Dendritic cell treated with granulocyte-macrophage colony-stimulating factor and Interleukin-4, amounts not matched to agents 40 ng/mL and 50 ng/mL, for 4 days (primary cell): Measurements from ENCODE around the gene FAM163A.
"Not testable (repeated sequence)": the region's sequence is repeated elsewhere in the genome, so short reads cannot be mapped to it uniquely, and the experiment has no call there.

Source experiments
- H3K27ac Mint-ChIP-seq: one replicate; pipeline ENCODE4 v1.8.0; 2022; ENCODE audit warnings: mild to moderate bottlenecking, mixed read lengths
- H3K27me3 Mint-ChIP-seq: one replicate; pipeline ENCODE4 v1.8.0; 2022; ENCODE audit warnings: mild to moderate bottlenecking, mixed read lengths
- H3K36me3 Mint-ChIP-seq: one replicate; pipeline ENCODE4 v1.8.0; 2022; ENCODE audit warnings: low read depth, mixed read lengths
- H3K4me1 Mint-ChIP-seq: one replicate; pipeline ENCODE4 v1.8.0; 2022; ENCODE audit warnings: low read depth, mixed read lengths
- H3K4me3 Mint-ChIP-seq: one replicate; pipeline ENCODE4 v1.8.0; 2022; ENCODE audit warnings: mild to moderate bottlenecking, moderate library complexity, mixed read lengths
- H3K9me3 Mint-ChIP-seq: one replicate; pipeline ENCODE4 v1.8.0; 2022; ENCODE audit warnings: mixed read lengths
- intact Hi-C: fragments of 100-400 bp; cut with micrococcal nuclease; formaldehyde crosslinking; loops from one replicate; pipeline ENCODE4 v1.15.0; 2022

The FAM163A gene

GRCh38 chr1:179742717-179743678 lies at the start of gene FAM163A:
Gene FAM163A, plus strand, starts transcription at chr1:179743291. Its CDS starts 69,807 bp downstream, at chr1:179813098.
- Mint-ChIP-seq H3K4me1 (peaks cover 13% of the 10 kb centered on the region), H3K27me3 (peaks cover 73% of the 10 kb centered on the region), H3K36me3 (no peaks in the 10 kb centered on the region), H3K27ac (no peak within 1 kb of the TSS), H3K9me3 (no peaks in the 10 kb centered on the region), H3K4me3 (peak within 1 kb of the TSS; percentile 41)
- intact Hi-C loops: no loop called here

GRCh38 chr1:179694530-179694929 lies 48.6 kb upstream of the FAM163A start:
- H3K4me3 Mint-ChIP-seq, H3K9me3 Mint-ChIP-seq, H3K27me3 Mint-ChIP-seq, intact Hi-C loops, H3K4me1 Mint-ChIP-seq, H3K36me3 Mint-ChIP-seq, H3K27ac Mint-ChIP-seq: not testable (repeated sequence)

DNA sequence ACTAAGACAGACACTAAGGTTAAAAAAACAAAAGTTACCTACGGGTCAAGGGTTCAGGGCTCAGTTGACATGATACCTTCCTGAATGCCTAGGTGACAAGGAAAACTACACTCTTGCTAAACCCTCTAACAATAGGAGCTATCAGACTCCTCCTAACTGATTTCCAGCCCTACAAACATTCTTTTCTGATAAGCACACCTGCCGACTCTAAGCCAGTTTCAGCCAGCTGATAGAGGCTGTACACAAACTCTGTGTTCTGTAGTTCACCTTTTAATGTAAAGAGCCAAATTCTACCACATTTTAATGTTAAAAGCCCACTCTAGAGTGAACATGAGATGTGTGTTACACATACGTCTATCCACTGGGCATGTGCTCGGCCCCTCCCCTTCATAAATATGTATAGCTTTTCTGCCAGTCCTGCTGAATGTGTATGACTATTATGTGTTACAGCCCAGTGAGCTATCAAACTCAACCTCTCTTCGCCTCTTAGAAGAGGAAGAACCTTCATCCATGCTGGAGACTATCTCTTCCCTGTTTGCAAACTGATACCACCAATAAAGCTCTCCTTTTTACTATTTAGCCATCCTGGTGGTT lies 40.0 kb upstream of the FAM163A start:
- Mint-ChIP-seq H3K27ac (no peak overlapping the region), H3K4me1 (no peaks in the 10 kb centered on the region), H3K9me3 (no peaks in the 10 kb centered on the region), H3K4me3 (no peak overlapping the region), H3K36me3 (no peaks in the 10 kb centered on the region), H3K27me3 (no peaks in the 10 kb centered on the region)
- intact Hi-C loops: no loop called here

- H3K27ac Mint-ChIP-seq: no peak overlapping the region
- H3K4me3 Mint-ChIP-seq: no peak overlapping the region
- no peaks in the 10 kb centered on the region for H3K4me1 Mint-ChIP-seq
- no peaks in the 10 kb centered on the region for H3K27me3 Mint-ChIP-seq
- H3K36me3 Mint-ChIP-seq: no peaks in the 10 kb centered on the region
- intact Hi-C loops: loop anchor here (1.0 to 5.0 kb wide), 2 partner anchors 104 to 776 kb away; no protein-coding TSS in a partner anchor
- no peaks in the 10 kb centered on the region for H3K9me3 Mint-ChIP-seq
These were observed 36.7 kb upstream of the FAM163A start for GRCh38 chr1:179706339-179706941.

DNA sequence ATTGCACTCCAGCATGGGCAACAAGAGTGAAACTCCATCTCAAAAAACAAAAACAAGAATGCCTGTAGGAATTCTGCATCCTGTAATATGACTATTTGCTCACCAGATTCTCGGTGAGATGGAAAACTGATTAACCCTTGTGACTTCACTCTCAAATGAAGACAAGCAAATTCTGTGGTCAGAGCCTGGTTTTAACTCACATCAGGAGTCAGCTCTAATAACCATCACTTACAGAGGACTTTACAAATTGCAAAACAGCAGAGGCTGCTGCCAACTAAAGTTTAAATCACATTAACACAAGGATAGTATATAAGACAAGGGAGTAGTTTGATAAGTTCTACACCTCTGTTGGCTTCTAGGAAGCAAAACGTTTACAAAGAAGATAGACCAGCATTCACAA lies 35.7 kb upstream of the FAM163A start:
- Mint-ChIP-seq H3K4me3 (no peak overlapping the region), H3K27me3 (no peaks in the 10 kb centered on the region), H3K4me1 (no peaks in the 10 kb centered on the region), H3K36me3 (no peaks in the 10 kb centered on the region), H3K9me3 (no peaks in the 10 kb centered on the region), H3K27ac (no peak overlapping the region)
- intact Hi-C loops: loop anchor here (5.0 kb wide), 1 partner anchor 775 kb away; no protein-coding TSS in a partner anchor

DNA sequence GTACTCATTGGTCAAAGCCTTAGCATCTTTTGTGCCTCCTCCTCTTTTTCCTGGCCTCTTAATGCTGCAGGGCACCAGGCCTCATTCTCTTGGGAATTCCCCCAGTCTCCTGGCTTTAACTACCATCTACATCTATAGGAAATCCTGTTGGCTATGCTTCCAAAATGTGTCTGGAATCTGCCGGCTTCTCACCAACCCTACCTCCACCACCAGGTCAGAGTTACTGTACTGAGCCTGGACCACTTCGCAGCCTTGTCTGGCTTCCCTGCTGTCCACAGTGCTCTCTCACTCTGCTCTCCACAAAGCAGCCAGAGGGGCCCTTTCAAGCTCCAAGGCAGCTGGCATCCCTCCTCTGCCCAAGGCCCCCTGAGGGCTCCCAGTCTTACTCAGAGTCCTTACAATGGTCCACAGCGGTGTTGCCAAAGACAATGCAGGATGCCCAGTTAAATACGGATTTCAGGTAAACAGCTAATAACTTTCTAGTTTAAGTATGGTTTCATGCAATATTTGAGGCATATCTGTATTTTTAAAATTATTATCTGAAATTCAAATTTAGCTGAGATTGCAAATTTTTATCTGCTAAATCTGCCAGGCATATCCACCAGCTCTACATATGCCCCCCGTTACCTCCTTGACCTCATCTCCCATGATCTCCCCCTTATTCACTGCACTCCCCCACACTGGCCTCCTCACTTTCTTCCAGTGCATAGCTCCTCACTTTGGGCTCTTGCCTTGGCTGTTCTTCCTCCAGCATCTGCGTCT lies 34.5 kb upstream of the FAM163A start:
- intact Hi-C loops: loop anchor here (5.0 kb wide), 1 partner anchor 774 kb away; no protein-coding TSS in a partner anchor
- H3K4me3 Mint-ChIP-seq: no peak overlapping the region
- H3K9me3 Mint-ChIP-seq: peaks cover 7% of the 10 kb centered on the region
- no peaks in the 10 kb centered on the region for H3K4me1 Mint-ChIP-seq
- no peaks in the 10 kb centered on the region for H3K27me3 Mint-ChIP-seq
- H3K27ac Mint-ChIP-seq: no peak overlapping the region
- no peaks in the 10 kb centered on the region for H3K36me3 Mint-ChIP-seq

DNA sequence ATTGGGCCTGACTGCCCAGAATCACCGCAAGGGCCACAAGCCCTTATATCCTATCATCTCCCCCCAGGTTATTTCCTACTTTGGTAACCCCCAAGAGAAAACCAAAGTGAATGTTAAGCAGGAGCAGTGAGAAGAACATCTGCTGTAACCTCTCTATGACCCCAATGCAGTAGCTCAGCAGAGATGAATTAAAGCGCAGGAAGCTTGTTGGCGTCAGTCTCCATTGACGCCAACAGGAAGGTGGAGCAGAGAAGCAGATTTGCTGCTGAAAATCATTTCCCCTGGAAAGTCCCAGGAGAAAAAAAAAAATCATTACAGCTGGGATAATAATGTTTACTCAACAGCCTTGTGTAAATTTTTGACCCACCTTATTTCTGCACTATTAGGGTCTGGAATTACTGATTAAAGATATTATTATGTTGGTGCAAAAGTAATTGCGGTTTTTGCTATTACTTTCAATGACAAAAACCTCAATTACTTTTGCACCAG lies 33.2 kb upstream of the FAM163A start:
- H3K9me3 Mint-ChIP-seq: peaks cover 20% of the 10 kb centered on the region
- intact Hi-C loops: loop anchor here (5.0 kb wide), 1 partner anchor 772 kb away; no protein-coding TSS in a partner anchor
- H3K27ac Mint-ChIP-seq: no peak overlapping the region
- H3K4me1 Mint-ChIP-seq: no peaks in the 10 kb centered on the region
- H3K4me3 Mint-ChIP-seq: no peak overlapping the region
- H3K27me3 Mint-ChIP-seq: peaks cover under 1% of the 10 kb centered on the region
- no peaks in the 10 kb centered on the region for H3K36me3 Mint-ChIP-seq

GRCh38 chr1:179714159-179714558 lies 28.9 kb upstream of the FAM163A start:
- Mint-ChIP-seq H3K4me1 (no peaks in the 10 kb centered on the region), H3K36me3 (no peaks in the 10 kb centered on the region), H3K27ac (no peak overlapping the region), H3K27me3 (peaks cover 2% of the 10 kb centered on the region), H3K4me3 (no peak overlapping the region), H3K9me3 (peaks cover 63% of the 10 kb centered on the region)
- intact Hi-C loops: no loop called here

GRCh38 chr1:179714623-179715022 lies 28.5 kb upstream of the FAM163A start:
- H3K4me3 Mint-ChIP-seq: no peak overlapping the region

GRCh38 chr1:179719272-179719671 lies 23.8 kb upstream of the FAM163A start:
- Mint-ChIP-seq H3K4me3 (no peak overlapping the region), H3K27ac (no peak overlapping the region), H3K4me1 (no peaks in the 10 kb centered on the region), H3K27me3 (peaks cover 2% of the 10 kb centered on the region), H3K36me3 (no peaks in the 10 kb centered on the region), H3K9me3 (peaks cover 83% of the 10 kb centered on the region)
- intact Hi-C loops: no loop called here

More at GRCh38 chr1:179714623-179715022, 28.5 kb upstream of the FAM163A start:
- Mint-ChIP-seq H3K36me3 (no peaks in the 10 kb centered on the region), H3K27me3 (peaks cover 2% of the 10 kb centered on the region), H3K27ac (no peak overlapping the region), H3K9me3 (peaks cover 67% of the 10 kb centered on the region), H3K4me1 (no peaks in the 10 kb centered on the region)
- intact Hi-C loops: no loop called here

- Mint-ChIP-seq H3K36me3 (no peaks in the 10 kb centered on the region), H3K9me3 (peaks cover under 1% of the 10 kb centered on the region), H3K27ac (no peak overlapping the region), H3K4me1 (no peaks in the 10 kb centered on the region), H3K27me3 (peaks cover 9% of the 10 kb centered on the region), H3K4me3 (no peak overlapping the region)
- intact Hi-C loops: no loop called here
These were observed 14.8 kb upstream of the FAM163A start for GRCh38 chr1:179728271-179728670.

- Mint-ChIP-seq H3K4me3 (no peak overlapping the region), H3K4me1 (no peaks in the 10 kb centered on the region), H3K9me3 (no peaks in the 10 kb centered on the region), H3K36me3 (no peaks in the 10 kb centered on the region), H3K27me3 (peaks cover 9% of the 10 kb centered on the region), H3K27ac (no peak overlapping the region)
- intact Hi-C loops: no loop called here
These were observed 13.2 kb upstream of the FAM163A start for GRCh38 chr1:179729881-179730280.

GRCh38 chr1:179731643-179732042 lies 11.4 kb upstream of the FAM163A start:
- intact Hi-C loops: no loop called here
- Mint-ChIP-seq H3K9me3 (no peaks in the 10 kb centered on the region), H3K4me3 (no peak overlapping the region), H3K27me3 (peaks cover 9% of the 10 kb centered on the region), H3K36me3 (no peaks in the 10 kb centered on the region), H3K4me1 (no peaks in the 10 kb centered on the region), H3K27ac (no peak overlapping the region)
